8988T (cell line): ENCODE results near the gene FAM89B.

ENCODE experiments used
- DNase-seq: peaks from one replicate; pipeline ENCODE4 v3.0.0; 2011

The FAM89B gene

GRCh38 chr11:65539744-65540289 is 32.5 kb upstream of the FAM89B start:
- DNase-seq = no peak

- DNase-seq = peak; percentile 100
These were observed 31.8 kb upstream of the FAM89B start for GRCh38 chr11:65540290-65541092.

DNA sequence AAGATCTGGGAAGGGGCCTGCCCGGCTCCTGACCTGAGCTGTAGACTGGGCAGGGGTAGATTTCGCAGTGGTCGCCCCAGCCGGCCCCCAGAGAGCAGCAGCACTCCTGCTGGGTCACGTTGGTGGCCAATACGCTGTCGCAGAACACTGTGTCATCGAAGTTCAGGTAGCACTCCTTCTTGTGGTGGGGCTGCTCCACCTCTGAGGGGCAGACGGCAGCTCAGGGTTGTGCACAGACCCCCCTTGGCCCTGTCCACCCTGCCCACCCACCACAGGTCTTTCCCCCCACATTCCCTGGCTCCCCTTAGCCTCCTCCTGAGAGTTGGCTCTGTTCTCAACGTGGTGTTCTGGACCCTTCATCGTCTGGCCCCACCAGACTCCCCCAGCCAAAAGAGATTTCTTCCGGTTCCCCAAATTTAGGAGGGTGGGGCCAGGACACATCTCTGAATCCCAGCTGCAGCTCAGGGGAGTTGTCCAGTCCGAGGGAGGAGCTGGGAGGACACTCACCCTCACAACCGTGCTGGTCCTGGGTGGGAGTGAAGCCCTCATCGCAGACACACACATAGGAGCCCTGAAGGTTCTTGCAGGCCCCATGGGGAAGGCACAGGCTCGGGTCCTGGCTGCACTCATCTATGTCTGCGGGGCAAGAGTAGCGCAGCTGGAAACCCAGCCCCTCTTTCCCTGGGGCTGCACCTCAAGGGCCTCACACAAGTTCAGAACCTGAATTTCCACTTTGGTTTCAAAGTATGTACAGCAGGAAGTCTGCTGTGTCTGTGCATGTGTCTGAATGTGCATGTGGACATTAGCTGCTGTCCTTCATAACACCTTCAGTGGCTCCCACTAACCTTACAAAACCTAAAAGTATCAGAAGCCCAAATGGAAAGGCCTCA is 31.0 kb upstream of the FAM89B start:
- peak; percentile 48 for DNase-seq

DNA sequence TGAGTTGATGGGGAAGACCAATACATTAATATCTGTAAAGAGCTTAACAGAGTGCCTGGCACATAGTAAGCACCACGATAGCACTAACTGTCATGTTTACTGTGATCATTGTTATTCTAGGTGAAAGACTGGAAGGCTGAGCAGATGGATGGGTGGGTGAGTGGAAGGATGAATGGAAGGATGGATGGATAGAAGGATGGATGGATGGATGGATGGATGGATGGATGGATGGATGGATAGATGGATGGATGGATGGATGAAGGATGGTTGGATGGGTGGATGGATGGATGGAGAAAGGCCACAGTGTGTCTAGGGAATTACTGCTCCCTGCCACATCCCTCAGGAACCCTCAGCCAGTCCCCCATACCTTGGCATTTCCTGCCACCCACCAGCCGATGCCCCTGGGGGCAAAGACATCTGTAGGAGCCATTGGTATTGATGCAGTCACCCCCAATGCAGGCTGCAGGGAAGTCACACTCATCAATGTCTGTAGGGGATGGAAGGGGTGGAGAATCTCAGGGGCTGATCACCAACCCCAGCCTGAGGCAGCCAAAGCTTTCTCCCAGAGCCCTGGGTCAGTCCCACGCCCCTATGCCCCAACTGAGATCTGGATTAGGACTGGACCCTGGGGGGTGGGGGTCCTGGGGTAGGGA is 29.5 kb upstream of the FAM89B start:
- DNase-seq = peak; percentile 24

DNA sequence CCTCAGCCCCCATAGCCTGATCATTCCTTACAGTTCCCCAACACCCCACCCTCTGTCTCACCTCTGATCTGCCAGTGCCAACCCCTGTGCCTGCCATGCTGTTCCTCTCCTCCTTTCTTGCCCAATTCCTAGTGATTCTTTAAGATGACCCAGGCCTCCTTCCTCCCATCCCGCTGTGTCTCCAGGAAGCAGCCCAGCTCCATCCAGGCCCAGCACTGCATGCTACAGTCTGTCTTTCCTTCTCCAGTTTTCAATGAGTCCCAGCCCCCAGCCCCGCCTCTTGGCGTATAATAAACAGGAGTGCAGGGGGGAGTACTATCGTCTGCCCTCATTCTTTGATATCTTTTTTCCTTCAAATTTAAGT is 26.5 kb upstream of the FAM89B start:
- no peak for DNase-seq

GRCh38 chr11:65546217-65546958 is 25.9 kb upstream of the FAM89B start:
- DNase-seq = peak; percentile 97

- DNase-seq = no peak
These were observed 24.8 kb upstream of the FAM89B start for GRCh38 chr11:65547446-65548125.

GRCh38 chr11:65548395-65548794 is 23.9 kb upstream of the FAM89B start:
- DNase-seq = no peak

DNA sequence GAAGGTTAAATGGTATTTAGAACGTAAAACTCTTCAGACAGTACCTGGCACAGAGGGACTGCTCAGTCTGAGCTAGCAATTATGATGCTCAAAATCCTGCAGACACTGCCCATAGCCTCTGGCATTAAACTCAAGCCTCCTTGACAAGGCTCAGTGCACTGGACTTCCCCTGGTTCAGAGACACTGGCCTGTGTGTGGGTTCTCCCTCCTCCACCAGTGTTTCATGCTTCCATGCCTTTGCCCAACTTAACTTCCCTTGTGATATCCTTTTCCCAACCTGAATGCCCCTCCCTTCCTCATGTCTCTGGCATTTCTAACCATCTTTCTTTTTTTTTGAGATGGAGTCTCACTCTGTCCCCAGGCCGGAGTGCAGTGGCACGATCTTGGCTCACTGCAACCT is 23.2 kb upstream of the FAM89B start:
- DNase-seq = no peak

- peak; percentile 86 for DNase-seq
These were observed 20.6 kb upstream of the FAM89B start for GRCh38 chr11:65551572-65552387.

- no peak for DNase-seq
These were observed 19.9 kb upstream of the FAM89B start for GRCh38 chr11:65552388-65552951.

- no peak for DNase-seq
These were observed 18.9 kb upstream of the FAM89B start for GRCh38 chr11:65553301-65554001.

GRCh38 chr11:65554057-65554818 is 18.1 kb upstream of the FAM89B start:
- no peak for DNase-seq

DNA sequence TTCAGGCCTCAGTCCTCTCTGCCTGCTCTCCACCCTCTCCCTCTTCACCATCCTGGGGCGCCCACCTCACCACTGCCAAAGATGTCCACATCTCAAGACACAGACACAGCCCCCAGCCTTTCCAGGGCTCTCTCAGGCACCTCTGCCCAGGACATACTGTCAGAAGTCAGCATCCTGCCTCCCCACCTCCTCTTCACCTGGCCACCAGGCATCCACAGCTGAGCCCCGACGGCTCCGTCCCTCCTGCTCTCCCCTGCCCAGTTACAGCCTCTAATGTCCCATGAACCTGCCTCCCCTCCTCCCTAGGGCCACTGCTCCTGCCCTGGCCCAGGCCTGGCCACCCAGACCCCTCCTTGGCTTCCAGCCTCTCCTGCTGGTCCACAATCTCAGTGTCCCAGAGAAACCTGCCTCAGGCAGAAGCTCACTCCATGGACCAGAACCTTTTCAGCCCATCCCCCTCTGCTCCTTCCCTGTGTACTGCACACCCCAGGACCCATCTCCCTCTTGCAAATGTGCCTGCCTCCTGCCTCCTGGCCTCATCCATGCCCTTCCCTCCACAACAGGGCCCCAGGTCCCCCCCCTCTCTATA is 17.4 kb upstream of the FAM89B start:
- no peak for DNase-seq

DNA sequence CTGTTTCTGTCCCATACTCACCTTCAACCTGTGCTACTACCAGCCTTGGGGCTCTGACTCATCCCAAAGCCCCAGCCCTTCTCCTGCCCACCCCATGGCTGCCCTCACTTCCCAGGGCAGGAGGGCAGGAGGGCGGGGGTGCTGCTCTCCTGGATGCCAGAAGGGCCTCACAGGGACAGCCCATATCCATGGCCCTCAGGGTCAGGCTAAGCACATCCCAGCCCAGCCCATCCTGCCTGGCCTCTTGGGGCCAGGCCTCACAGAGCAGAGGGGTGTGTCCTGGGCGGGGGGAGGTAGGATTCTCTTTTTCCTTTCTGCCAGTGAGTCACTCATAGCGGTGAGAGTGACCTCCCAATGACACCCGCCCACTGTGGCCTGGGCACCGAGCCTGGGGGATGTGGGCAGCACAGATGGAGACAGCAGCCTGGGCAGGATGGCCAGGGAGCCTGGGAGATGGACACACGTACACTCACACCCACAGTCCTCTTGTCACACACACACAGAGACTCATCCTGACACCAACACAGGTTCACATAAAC is 16.6 kb upstream of the FAM89B start:
- peak; percentile 70 for DNase-seq

DNA sequence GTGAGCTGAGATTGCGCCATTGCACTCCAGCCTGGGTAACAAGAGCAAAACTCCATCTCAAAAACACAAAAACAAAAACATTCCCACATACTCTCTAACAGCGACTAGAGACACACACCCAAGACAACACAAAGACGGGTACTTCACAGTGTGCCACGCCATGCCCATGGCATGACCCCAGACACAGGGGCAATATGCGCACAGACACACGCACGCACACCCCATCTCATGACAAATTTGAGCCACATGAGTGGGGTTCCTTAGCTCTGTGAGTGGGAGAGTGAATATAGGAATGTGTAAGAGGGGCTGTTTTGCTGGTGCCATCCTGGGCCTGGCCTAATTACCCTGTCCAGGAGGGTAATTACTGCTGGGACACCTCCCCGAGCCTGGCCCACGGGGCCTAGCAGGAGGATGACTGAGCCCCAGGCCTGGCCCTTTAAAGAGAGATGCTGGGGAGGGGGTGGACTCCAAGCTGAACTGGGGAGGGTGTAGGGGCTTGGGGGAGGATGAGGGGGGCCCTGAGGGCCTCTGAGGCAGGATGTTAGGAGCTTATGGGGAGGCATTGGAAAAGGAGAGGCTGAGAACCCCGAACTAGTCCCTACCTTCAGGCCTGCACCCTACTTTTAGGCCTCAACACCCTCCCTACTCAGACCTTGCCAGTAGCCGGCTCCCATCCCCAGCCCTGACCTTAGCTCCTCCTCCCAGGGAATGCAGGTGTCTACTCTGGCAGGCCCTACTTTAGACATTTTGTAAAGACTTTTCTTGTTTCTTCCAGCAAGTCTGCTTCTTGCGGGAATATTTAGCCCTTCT is 15.7 kb upstream of the FAM89B start:
- DNase-seq = no peak

DNA sequence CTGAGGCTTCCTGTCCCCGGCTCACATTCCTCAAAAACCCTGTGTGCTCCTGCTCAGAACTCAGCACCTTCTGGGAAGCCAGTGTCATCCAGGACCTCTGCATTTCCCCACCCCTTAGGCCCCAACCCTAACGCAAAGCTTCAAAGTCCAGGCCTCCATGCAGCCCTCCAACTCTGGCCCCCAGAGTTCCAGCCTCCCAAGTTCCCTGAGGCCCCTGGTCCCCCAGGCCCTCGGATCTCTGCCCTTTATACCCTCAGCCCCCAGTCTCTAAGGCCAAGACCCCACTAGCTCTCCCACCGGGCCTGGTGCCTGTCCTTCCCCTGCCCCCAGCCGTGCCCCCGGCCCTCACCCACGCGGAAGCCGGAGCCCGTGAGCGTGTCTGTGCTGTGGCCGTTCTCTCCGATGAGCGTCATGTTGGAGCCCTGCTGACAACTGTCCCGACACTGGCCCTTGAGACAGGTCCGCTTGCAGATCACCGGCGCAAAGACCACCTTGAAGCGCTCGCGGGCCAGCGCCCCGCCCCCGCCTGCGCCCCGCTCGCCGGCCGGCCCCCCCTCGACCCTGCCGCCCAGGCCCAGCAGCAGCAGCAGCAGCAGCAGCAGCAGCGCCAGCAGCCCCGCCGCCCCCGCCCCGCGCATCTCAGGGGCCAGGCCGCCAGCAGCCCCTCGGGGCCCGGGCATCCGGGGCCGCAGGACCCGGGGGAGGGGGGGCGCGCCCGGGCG is 14.9 kb upstream of the FAM89B start:
- no peak for DNase-seq
